ENCODE measurements around the gene SERPINH1. TPM values are rescaled to one million over a fixed set of nuclear protein-coding genes. Genes with fewer than 3 reads are reported as not detected.

SERPINH1 gene
- total and polyA plus RNA-seq, 2 donors (not counting 1 experiment from before 2014, with no cell fraction given), result 3.0 to 5.7 TPM

DNA sequence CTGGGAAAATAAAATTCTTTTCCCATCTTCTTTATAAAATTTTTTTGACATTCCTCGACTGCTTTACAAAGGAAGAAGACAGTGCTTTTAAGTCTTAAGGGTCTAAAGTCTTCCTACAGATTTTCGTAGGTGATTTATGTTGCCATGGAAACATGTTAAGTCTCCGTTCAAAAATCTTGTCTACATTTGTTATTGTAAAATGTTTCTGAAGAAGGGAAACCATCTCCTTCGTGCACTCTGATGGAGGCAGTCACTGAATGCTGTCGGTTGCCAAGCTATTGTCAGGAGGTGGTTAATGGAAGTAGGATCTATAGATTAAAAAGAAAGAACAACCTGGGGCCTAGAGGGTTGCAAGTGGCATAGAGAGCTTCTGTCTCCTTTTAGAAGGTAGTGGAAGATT, 54.2 kb downstream of the SERPINH1 start:
- DNase-seq (no peak), ATAC-seq (ENCODE audit: low read depth) (no peak)
- Histone ChIP-seq H4K20me1 (ENCODE audit: control insufficient read depth, insufficient read depth, low read length, poor library complexity, severe bottlenecking) (no peaks in the 10 kb centered on the region), H3K4me1 (ENCODE audit: control insufficient read depth in 2 of 2, insufficient read depth in 2 of 2, low read length in 2 of 2) (no peaks in the 10 kb centered on the region), H3K27me3 (replicated peaks in 1 of 4; ENCODE audit: control extremely low read depth in 1 of 4, control insufficient read depth in 3 of 4, insufficient read depth in 4 of 4, low read length in 3 of 4) (no peaks in the 10 kb centered on the region), H3K4me2 (replicated peaks; ENCODE audit: low read depth, low read length, poor library complexity, severe bottlenecking) (no peak overlapping the region), H3K36me3 (replicated peaks in 1 of 2; ENCODE audit: control extremely low read depth in 1 of 2, control insufficient read depth in 1 of 2, extremely low read depth in 1 of 2, insufficient read depth in 2 of 2, low read length in 1 of 2) (no peaks in the 10 kb centered on the region), H3K9ac (ENCODE audit: low read length) (no peak overlapping the region), H3K27ac (ENCODE audit: low read length in 2 of 2) (no peak overlapping the region), H2AFZ (ENCODE audit: insufficient read depth, low read depth, low read length, poor library complexity, severe bottlenecking) (no peak overlapping the region), H3K79me2 (ENCODE audit: control insufficient read depth, insufficient read depth, low read length) (no peaks in the 10 kb centered on the region), H3K4me3 (ENCODE audit: control extremely low read depth in 1 of 5, extremely low read depth in 1 of 5, insufficient read depth in 1 of 5, low read depth in 2 of 5, low read length in 4 of 5) (no peak overlapping the region), H3K9me3 (ENCODE audit: control extremely low read depth in 1 of 3, control insufficient read depth in 2 of 3, insufficient read depth in 1 of 3, low read length in 2 of 3) (peaks cover 0 to 6% (median 0%) of the 10 kb centered on the region in 3 donors)
- no peak for TF ChIP-seq CTCF (IDR thresholded peaks at IDR 0.05)
- TF ChIP-seq EZH2 (IDR thresholded peaks at IDR 0.05; ENCODE audit: borderline replicate concordance, insufficient read depth, low read depth, low read length, poor library complexity, severe bottlenecking), result no peak
- Mint-ChIP-seq H3K4me3 (no peak overlapping the region), H3K27ac (no peak overlapping the region), H3K9me3 (ENCODE audit: insufficient read depth) (peaks cover 2% of the 10 kb centered on the region), H3K4me1 (no peaks in the 10 kb centered on the region), H3K27me3 (peaks cover 12% of the 10 kb centered on the region)
- 92% methylated on average over 3 of the region's 5 CpGs for WGBS (ENCODE audit: insufficient coverage)
- intact Hi-C loops (cut with micrococcal nuclease), result no loop called here
- ChIA-PET CTCF (no interaction called here), POLR2A (no interaction called here)

Other genes with a start within 250 kb of the SERPINH1 start
- gene ARRB1, start 210.6 kb upstream of the SERPINH1 start, total RNA-seq, result 1.0 and 2.2 TPM in 2 replicates
- gene ARRB1, start 210.6 kb upstream of the SERPINH1 start, polyA plus RNA-seq, result 1.3 and 1.9 TPM in 2 replicates
- 3,554 and 3,642 TPM in 2 replicates for gene RPS3, start 162.7 kb upstream of the SERPINH1 start, total RNA-seq
- 3,197 and 3,389 TPM in 2 replicates for gene RPS3, start 162.7 kb upstream of the SERPINH1 start, polyA plus RNA-seq
- gene KLHL35, start 129.1 kb upstream of the SERPINH1 start, total RNA-seq, result 0.39 and 0.59 TPM in 2 replicates
- 0.45 and 0.55 TPM in 2 replicates for gene KLHL35, start 129.1 kb upstream of the SERPINH1 start, polyA plus RNA-seq
- 99.6 and 102 TPM in 2 replicates for gene GDPD5, start 36.3 kb upstream of the SERPINH1 start, total RNA-seq
- gene GDPD5, start 36.3 kb upstream of the SERPINH1 start, polyA plus RNA-seq, result 24.0 and 59.1 TPM in 2 replicates
- 0.34 and 0.57 TPM in 2 replicates for gene MAP6, start 106.8 kb downstream of the SERPINH1 start, total RNA-seq
- 0.12 and 0.54 TPM in 2 replicates for gene MAP6, start 106.8 kb downstream of the SERPINH1 start, polyA plus RNA-seq
- 0.12 TPM in 1 of 2 replicates, not detected in the other for gene MOGAT2, start 155.6 kb downstream of the SERPINH1 start, total RNA-seq
- gene MOGAT2, start 155.6 kb downstream of the SERPINH1 start, polyA plus RNA-seq, result not detected in 2 replicates
- 6.1 and 6.5 TPM in 2 replicates for gene DGAT2, start 206.5 kb downstream of the SERPINH1 start, total RNA-seq
- gene DGAT2, start 206.5 kb downstream of the SERPINH1 start, polyA plus RNA-seq, result 4.6 and 5.8 TPM in 2 replicates